ENCODE measurements around the gene TYSND1.

Gene TYSND1

GRCh38 chr10:70139997-70140250 is 6.6 kb downstream of the TYSND1 start:
- Histone ChIP-seq H3K4me3 (ENCODE audit: low read length, poor library complexity, severe bottlenecking) (no peak overlapping the region), H3K9me3 (ENCODE audit: insufficient read depth, low read depth, low read length) (no peaks in the 10 kb centered on the region), H2AFZ (ENCODE audit: low read length) (no peak overlapping the region), H3K36me3 (ENCODE audit: insufficient read depth, low read length) (no peaks in the 10 kb centered on the region), H3K9ac (ENCODE audit: low read depth, low read length, poor library complexity, severe bottlenecking) (no peak overlapping the region), H3K9me2 (replicated peaks; ENCODE audit: low read depth, low read length) (no peaks in the 10 kb centered on the region), H3F3A (ENCODE audit: low read depth) (no peaks in the 10 kb centered on the region), H4K20me1 (ENCODE audit: insufficient read depth, low read length, poor library complexity, severe bottlenecking) (peaks cover 2% of the 10 kb centered on the region), H3K4me2 (ENCODE audit: low read depth, low read length, poor library complexity, severe bottlenecking) (no peak overlapping the region), H3K27me3 (ENCODE audit: insufficient read depth, low read length, poor library complexity, severe bottlenecking) (no peaks in the 10 kb centered on the region), H3K79me2 (ENCODE audit: insufficient read depth, low read length) (peaks cover 8% of the 10 kb centered on the region; the same call in 1 of the 2 replicates), H3K4me1 (ENCODE audit: insufficient read depth, low read length, poor library complexity, severe bottlenecking) (peaks cover 7% of the 10 kb centered on the region)
- TF ChIP-seq EZH2phosphoT487 (IDR thresholded peaks at IDR 0.05; ENCODE audit: borderline replicate concordance) = no peak
- TF ChIP-seq CTCF (conservative IDR thresholded peaks at IDR 0.05; ENCODE audit: low read length) = no peak

DNA sequence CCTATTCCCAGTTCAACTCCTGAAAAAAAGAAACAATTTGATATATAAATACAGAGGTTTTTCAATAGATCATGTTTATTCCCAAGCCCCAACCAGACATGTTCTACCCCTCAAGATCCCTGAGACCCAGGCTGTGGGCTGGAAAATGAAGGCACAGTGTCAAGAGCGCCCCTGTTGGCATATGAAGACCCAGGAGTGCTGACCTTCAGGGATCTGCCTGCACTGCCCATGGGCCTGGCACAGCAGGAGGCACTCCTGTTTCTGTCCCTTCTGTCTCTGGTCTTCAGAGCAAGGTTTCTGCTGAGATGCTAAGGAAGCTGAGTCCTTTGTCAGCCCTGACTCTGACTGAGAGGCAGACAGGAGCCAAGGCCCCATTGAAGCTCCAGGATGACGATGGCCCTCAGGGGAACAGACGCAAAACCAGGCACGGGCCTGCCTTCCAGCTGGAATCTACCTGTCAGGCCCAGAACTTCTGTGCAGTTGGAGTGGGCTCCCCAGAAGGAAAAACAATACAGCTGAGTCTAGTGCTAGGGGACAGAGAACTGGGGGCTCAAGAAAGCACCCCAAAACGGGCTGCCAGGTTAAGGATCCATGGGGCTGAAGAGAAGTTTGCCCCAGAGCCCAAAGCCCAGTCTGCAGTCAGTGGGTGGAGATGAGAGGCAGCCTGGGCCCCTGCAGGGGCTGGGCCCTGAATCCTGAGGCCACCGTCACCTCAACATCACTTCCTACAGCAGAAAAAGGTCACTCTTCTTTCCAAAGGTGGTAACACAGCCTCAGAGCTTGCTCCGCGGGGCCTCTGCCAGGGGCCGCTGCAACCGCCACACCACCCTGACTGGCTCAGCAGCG is 7.1 kb downstream of the TYSND1 start:
- H3K9ac ChIP-seq (ENCODE audit: low read depth, low read length, poor library complexity, severe bottlenecking) = no peak overlapping the region
- TF ChIP-seq CTCF (conservative IDR thresholded peaks at IDR 0.05; ENCODE audit: low read length) = no peak
- peaks cover 2% of the 10 kb centered on the region; the same call in 1 of the 2 replicates for H3K79me2 ChIP-seq (ENCODE audit: insufficient read depth, low read length)
- no peaks in the 10 kb centered on the region for H3F3A ChIP-seq (ENCODE audit: low read depth)
- H3K27me3 ChIP-seq (ENCODE audit: insufficient read depth, low read length, poor library complexity, severe bottlenecking) = no peaks in the 10 kb centered on the region
- no peaks in the 10 kb centered on the region for H3K9me3 ChIP-seq (ENCODE audit: insufficient read depth, low read depth, low read length)
- H2AFZ ChIP-seq (ENCODE audit: low read length) = no peak overlapping the region
- no peaks in the 10 kb centered on the region for H3K36me3 ChIP-seq (ENCODE audit: insufficient read depth, low read length)
- no peaks in the 10 kb centered on the region for H3K9me2 ChIP-seq (replicated peaks; ENCODE audit: low read depth, low read length)
- no peaks in the 10 kb centered on the region for H4K20me1 ChIP-seq (ENCODE audit: insufficient read depth, low read length, poor library complexity, severe bottlenecking)
- no peak overlapping the region for H3K4me2 ChIP-seq (ENCODE audit: low read depth, low read length, poor library complexity, severe bottlenecking)
- no peak overlapping the region for H3K4me3 ChIP-seq (ENCODE audit: low read length, poor library complexity, severe bottlenecking)
- H3K4me1 ChIP-seq (ENCODE audit: insufficient read depth, low read length, poor library complexity, severe bottlenecking) = peaks cover 2% of the 10 kb centered on the region

DNA sequence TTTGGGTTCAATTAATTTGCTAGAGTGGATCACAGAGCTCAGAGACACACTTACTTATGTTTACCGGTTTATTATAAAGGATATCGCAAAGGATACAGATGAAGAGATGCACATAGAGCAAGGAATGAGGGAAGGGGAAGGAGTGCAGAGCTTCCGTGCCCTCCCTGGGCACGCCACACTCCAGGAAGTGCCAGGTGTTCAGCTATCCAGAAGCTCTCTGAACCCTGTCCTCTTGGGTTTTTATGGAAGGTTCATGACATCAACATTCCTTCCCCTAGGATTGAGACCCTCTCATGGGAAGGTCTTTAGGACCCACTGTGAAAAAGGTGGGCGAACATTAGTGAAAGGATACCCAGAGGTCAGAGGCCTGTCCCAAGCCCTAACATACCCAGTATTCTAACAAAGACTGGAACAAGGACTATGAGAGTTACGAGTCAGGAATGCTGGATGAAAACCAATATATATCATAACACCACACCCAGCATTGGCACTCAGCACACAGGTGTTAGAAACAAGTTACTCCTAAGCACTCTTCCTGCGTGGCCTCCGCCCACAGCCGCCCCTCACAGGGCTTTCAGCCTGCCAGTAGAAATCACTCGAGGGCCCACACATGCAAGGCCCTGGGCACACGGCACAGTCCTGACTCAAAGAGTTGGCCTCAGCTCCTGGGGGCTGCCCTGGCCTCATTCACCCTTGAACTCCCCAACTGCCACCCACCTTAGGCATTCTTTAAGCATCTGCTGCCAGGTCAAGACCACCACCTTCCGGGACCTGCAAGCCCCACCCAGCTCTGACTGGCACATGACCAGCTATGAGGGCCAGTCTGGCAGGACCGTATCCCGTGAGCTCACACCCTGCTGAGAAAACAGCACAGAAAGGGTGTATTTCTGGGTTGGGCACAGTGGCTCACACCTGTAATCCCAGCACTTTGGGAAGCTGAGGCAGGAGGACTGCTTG is 8.3 kb downstream of the TYSND1 start:
- Histone ChIP-seq H3K9ac (ENCODE audit: low read depth, low read length, poor library complexity, severe bottlenecking) (no peak overlapping the region), H3K4me1 (ENCODE audit: insufficient read depth, low read length, poor library complexity, severe bottlenecking) (no peaks in the 10 kb centered on the region), H3K79me2 (ENCODE audit: insufficient read depth, low read length) (no peaks in the 10 kb centered on the region), H3F3A (ENCODE audit: low read depth) (no peaks in the 10 kb centered on the region), H3K27me3 (ENCODE audit: insufficient read depth, low read length, poor library complexity, severe bottlenecking) (no peaks in the 10 kb centered on the region), H2AFZ (ENCODE audit: low read length) (no peak overlapping the region), H3K36me3 (ENCODE audit: insufficient read depth, low read length) (no peaks in the 10 kb centered on the region), H3K9me2 (replicated peaks; ENCODE audit: low read depth, low read length) (no peaks in the 10 kb centered on the region), H4K20me1 (ENCODE audit: insufficient read depth, low read length, poor library complexity, severe bottlenecking) (no peaks in the 10 kb centered on the region), H3K4me3 (ENCODE audit: low read length, poor library complexity, severe bottlenecking) (no peak overlapping the region), H3K9me3 (ENCODE audit: insufficient read depth, low read depth, low read length) (no peaks in the 10 kb centered on the region), H3K4me2 (ENCODE audit: low read depth, low read length, poor library complexity, severe bottlenecking) (no peak overlapping the region)
- TF ChIP-seq EZH2phosphoT487 (IDR thresholded peaks at IDR 0.05; ENCODE audit: borderline replicate concordance) (no peak), CTCF (conservative IDR thresholded peaks at IDR 0.05; ENCODE audit: low read length) (no peak)

Data from Loucy (cell line).